GM12891 (cell line): ENCODE data around the gene PHRF1.

Experiments
- POLR2A ChIP-seq: IDR thresholded peaks from 2 replicates; pipeline ENCODE4 v1.6.1; 2011; ENCODE audit warnings: low read depth, low read length, control low read depth
- TAF1 ChIP-seq: IDR thresholded peaks from 2 replicates; pipeline ENCODE4 v1.6.1; 2011; ENCODE audit warnings: low read depth, low read length, control low read depth

DNA sequence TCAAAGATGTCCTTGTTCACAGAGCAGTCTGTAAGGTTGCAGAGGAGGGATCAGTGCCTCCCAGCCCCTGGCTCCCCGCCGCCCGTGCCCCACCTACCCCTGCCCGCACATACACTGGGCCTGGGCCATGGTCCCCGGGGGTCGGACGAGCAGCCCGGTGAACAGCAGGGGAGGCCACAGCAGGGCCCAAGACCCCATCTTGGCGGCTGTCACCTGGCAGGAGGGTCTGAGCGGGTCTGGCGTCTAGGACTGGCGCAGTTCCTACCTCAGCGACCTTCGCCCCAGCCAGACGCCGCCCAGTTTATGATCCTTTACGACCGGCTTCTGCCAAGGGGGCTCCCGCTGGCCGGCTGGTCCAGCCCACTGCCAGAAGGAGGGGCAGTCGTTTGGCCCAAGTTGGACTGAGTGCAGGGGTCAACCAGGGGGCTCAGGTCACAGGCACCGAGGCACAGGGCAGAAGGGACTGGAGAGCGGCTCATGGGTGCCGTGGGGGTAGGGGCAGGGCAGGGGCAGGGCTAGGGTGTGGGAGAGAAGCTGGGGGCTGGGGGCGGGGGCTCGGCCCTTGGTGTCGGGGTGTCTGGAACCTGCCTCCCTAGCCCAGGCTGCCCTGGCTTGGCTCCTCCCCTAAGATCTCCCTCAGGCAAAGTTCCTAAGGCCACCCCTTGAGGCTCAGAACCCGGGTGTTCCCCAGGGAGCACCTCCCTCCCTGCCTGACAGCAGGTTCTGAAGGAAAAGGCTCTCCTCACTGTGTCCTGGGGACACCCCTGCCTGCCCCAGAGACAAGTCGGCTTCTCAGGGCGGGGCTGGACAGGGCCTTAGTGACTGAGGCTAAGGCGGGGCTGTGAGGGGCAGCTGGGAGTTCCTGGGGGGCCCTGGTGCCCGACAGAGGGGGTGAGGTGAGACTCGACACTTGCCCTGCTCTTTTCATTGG is 48.7 kb downstream of the PHRF1 start, which contains the start of gene CDHR5:
- TF ChIP-seq TAF1 (no peak), POLR2A (no peak)
